Ramos (cell line): ENCODE measurements around the gene NAIF1.
"Not testable (repeated sequence)": the region's sequence is repeated elsewhere in the genome, so short reads cannot be mapped to it uniquely, and the experiment has no call there.

Experiments used
- in situ Hi-C: fragments of 300-500 bp; cut with MboI; formaldehyde crosslinking; loops from one replicate; pipeline ENCODE4 v1.14.3; 2022; ENCODE audit warnings: low sequenced_read_pairs; ENCODE audit not compliant: unreplicated experiment

The NAIF1 gene

DNA sequence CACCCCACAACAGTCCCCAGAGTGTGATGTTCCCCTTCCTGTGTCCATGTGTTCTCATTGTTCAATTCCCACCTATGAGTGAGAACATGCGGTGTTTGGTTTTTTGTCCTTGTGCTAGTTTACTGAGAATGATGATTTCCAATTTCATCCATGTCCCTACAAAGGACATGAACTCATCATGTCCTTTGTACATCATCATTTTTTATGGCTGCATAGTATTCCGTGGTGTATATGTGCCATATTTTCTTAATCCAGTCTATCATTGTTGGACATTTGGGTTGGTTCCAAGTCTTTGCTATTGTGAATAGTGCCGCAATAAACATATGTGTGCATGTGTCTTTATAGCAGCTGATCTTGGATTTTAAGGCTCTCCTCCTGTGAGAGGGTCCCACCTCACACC is 26.3 kb downstream of the NAIF1 start:
- in situ Hi-C loops = not testable (repeated sequence)

DNA sequence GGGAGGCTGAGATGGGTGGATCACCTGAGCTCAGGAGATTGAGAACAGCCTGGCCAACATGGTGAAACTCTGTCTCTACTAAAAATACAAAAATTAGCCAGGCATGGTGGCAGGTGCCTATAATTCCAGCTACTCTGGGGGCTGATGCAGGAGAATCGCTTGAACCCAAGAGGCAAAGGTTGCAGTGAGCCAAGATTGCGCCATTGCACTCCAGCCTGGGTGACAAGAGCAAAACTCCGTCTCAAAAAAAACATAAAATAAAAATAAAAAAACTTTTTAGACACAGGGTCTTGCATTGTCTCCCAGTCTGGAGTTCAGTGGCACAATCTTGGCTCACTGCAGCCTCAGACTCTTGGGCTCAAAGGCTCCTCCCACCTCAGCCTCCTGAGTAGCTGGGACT is 30.6 kb downstream of the NAIF1 start:
- in situ Hi-C loops = not testable (repeated sequence)

DNA sequence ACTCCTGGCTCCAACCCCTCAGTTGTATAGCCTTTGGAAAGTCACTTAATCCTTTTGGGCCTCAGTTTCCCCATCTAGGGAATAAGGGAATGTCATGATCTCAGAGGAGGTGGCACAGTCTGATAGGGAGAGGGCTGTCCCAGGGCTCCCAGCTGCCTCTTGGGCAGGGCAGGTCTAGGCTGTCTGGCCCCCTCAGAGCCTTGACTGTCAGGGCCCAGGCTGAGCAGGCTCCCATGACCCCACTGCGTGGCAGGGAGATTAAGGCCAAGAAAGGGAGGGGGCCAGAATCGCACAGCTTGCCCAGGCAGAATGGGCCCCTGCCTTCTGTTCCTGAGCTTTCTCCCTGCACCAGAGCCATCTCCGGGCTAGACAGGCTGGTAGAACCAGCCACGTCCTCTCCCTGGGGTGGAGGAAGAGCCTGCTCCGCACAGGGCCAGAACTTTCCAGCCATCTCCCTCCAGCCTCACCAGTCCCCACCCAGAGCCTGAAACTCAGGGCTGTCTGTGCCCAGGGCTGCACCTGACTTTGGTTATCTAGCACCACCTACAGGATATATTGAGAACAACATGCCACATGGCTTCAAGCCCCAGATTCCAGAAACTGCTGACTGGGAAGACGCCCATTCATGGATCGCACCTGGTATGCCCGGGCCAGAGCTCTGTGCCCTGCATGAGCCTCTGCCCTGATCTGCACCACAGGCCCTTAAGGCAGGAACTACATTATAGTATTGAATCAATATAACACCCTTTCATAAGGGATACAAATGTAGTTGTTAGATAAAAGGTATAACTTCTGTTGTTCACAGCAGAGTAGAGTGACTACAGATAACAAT is 32.1 kb downstream of the NAIF1 start:
- in situ Hi-C loops = loop anchor here (5.0 kb wide), 1 partner anchor 88 kb away; no protein-coding TSS in a partner anchor

DNA sequence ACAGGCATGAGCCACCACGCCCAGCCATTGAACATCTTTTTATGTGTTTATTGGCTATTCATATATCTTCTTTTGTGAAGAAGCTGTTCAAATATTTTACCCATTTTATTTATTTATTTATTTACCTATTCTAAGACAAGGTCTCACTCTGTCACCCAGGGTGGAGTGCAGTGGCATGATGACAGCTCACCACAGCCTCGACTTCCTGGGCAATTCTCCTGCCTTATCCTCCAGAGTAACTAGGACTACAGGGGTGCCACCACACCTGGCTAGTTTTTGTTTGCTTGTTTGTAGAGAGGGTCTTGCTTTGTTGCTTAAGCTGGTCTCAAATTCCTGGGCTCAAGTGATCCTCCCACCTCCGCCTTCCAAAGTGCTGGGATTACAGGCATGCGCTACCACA is 33.5 kb downstream of the NAIF1 start:
- in situ Hi-C loops = loop anchor here (5.0 kb wide), 1 partner anchor 86 kb away; no protein-coding TSS in a partner anchor

DNA sequence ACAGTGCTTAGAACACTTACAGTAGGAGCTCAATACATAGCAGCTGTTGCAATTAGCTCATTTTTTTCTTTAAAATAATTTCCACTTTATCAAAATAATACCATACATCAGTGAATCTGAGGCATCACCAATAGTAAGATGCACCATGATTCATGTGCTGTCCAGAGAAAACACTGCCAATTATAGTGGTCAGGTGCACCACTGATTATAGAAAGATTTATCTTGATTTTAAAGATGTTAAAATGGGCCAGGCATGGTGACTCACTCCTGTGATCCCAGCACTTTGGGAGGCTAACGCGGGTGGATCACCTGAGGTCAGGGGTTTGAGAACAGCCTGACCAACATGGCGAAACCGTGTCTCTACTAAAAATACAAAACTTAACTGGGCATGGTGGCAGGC is 39.4 kb downstream of the NAIF1 start:
- in situ Hi-C loops = no loop called here

DNA sequence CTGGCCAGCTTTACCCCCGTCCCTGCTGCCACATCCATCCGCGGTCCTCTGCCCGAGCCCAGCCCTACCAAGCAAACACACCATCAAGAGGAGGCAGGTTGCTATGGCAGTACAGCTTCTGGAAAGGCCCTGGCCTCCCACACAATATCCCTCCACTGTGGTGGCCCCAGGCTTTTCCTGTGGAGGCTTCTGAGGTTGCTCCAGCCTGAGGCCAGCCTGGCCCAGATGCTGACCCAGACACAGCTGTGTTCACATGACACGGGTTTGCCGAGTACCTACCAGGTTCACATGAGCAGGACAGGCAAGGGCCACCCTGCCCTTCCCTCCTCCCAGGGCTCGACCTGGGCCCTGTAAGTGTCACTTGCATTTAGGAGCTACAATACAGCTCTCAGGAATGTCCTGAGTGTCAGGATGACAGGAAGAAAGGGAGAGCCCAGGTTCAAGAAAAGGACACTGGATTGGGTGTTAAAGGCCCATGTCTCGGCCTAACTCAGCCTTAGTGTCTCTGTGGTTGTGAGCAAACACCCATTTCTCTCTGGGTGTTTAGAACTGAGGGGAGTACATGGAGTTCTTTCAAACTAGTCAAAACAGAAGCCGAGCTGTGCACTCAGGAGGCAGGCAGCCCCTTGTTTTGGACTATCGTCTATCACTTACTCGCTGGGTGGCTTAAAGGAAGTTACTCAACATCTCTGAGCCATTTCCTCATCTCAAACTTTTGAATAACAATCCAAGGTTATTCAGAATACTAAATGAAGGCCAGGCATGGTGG is 40.2 kb downstream of the NAIF1 start:
- in situ Hi-C loops = no loop called here

DNA sequence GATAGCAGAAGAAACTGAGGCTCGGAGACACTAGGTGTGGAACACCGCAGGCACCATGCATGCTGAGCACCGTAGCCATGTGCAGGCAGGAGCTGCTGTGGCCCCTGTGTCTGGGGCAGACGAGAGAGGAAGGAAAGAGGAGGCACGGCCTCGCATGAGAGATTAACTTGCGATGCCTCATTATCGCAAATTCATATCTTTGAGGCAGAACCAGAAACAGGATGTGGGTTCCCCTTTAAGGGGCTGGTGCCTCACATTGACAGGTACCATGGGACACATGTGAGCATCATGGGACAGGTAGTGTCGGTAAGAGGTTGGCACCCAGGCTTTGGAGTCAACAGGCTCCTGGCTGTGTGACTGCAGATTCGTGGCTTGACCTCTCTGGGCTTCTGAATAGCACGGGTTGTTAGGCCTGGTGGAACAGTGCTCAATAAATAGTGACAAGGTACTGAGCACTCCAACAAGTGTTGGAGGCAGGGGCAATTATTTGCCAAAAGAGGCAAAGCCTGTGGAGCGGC is 40.8 kb downstream of the NAIF1 start:
- in situ Hi-C loops = no loop called here

DNA sequence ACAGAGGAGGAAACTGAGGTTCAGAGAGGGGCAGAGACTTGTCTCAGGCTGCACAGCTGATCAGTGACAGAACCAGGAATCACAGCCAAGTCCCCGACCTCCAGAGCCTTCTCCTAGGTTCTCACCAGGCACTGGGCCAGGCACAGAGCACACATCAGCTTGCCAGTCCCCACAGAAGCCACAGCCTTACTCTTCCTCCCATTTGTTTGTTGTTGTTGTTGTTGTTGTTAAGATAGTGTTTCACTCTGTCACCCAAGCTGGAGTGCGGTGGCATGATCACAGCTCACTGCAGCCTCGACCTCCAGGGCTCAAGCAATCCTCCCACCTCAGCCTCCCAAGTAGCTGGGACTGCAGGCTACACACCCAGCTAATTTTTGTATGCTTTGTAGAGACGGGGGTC is 41.4 kb downstream of the NAIF1 start:
- in situ Hi-C loops = no loop called here

DNA sequence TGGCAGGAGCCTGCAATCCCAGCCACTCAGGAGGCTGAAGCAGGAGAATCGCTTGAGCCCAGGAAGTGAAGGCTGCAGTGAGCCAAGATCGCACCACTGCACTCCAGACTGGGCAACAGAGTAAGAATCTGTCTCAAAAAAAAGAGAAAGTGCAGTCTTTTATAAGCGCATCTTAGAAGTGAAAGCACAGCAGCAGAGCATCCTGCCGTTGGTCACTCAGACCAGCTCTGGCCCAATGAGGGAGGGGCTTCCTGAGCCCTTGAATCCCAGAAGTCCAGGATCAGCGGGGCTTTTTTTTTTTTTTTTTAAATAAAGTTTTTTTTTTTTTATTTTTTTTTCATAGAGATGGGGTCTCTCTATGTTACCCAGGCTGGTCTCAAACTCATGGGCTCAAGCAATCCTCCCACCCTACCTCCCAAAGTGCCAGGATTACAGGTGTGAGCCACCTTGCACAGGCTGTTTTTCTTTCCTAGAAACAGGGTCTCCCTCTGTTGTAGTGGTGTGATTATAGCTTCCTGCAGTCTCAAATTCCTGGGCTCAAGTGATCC is 42.3 kb downstream of the NAIF1 start:
- in situ Hi-C loops = no loop called here

DNA sequence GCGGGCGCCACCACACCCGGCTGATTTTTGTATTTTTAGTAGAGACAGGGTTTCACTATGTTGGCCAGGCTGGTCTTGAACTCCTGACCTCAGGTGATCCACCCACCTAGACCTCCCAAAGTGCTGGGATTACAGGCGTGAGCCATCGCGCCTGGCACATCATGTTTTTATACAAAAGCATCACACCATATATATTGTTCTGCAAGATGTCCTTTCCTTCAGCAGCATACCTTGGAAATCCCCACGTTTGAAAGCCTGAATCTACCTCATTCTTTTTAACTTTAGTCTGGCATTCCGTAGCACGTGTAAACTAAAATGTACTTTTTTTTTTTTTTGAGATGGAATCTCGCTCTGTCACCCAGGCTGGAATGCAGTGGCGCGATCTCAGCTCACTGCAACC is 43.4 kb downstream of the NAIF1 start:
- in situ Hi-C loops = not testable (repeated sequence)

DNA sequence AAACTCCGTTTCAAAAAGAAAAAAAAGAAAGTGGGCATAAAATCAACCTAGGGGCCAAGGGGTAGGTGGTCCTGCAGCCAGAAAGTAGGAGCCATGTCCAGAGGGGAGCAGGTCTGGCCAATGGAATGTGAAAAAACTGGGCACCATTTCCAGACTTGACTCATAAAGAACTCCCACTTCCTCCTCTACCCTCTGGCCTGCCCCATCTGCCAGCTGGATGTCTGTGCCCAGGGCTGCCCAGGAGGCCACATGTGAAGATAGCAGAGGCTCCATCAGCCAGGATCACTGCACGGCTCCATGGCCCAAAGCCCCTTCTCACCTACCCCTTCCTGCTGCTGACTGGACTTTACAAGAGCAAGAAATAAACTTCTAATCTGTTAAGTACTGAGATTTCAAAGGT is 44.2 kb downstream of the NAIF1 start:
- in situ Hi-C loops = no loop called here

DNA sequence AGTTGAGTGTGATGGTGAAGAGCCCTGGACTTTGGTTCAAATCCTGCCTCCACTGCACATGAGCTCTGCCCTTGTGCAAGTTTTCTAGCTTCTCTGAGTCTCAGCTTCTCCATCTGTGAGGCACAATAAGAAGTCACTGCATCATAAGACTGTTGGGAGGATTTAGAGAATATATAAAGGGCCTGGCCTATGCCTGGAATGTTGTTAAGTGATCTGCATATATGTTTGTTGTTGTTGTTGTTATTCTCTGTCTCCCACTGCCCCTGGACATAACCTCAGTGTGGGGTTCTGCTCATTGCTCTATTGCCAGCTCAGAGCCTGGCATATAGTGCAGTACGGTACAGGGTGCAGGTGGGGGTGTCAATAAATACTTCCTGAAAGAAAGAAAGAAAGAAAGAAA is 46.0 kb downstream of the NAIF1 start:
- in situ Hi-C loops = no loop called here

DNA sequence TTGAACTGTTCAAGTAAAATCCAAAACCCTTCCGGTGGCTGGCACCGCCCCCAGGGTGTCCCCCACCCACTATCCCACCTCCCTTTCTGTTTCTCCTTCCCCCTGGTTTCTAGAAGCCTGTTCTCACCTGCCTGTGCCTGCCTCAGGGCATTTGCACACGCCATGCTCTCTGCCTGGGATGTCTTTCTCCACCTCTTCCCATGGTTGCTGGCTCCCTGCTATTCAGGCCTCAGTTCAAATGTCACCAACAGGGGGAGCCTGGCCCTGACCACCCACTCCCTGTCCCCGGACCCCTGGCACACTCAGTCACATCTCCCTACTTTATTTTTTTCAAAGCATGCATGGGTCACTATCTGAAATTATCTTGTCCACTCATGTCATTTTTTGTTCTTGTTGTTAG is 46.4 kb downstream of the NAIF1 start:
- in situ Hi-C loops = no loop called here

DNA sequence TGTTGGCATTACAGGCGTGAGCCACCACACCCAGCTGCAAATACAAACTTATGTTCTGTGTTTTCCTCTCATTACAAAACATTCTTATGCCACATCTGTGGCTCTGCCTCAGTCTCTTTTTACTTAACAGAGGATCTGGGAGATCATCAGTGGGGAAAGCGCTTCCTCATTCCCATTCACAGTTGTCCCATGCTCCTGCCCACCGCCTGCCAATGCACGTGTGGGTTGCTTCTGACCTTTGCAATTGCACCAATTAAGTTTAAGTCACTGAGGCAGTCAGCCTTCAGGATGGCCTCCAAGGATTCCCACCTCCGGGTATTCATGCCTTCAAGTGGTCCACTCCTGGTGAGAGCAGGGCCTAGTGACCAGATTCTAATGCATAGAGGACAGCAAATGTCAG is 51.4 kb downstream of the NAIF1 start:
- in situ Hi-C loops = no loop called here
